WTC11 (cell line): Measurements from ENCODE around the gene BACE1-AS. TPM values are rescaled to one million over a fixed set of nuclear protein-coding genes. Genes with fewer than 3 reads are reported as not detected.

Source experiments
- ATAC-seq: fragments of 200-7000 bp; cut with Tn5 transposase; 2 replicates; pipeline ENCODE4 v1.10.0; 2021; ENCODE audit warnings: mild to moderate bottlenecking, moderate library complexity
- CTCF ChIA-PET: fragments of 300-600 bp; sonication (Branson Sonifier 250); formaldehyde crosslinking; loops from one replicate; lab custom pipeline; 2021; ENCODE audit warnings: antibody characterized with exemption; lab: Charles Lee
- POLR2A ChIA-PET: fragments of 350-600 bp; sonication (Branson Sonifier 250); formaldehyde crosslinking; loops from one replicate; lab custom pipeline; 2021; ENCODE audit warnings: antibody characterized with exemption; lab: Charles Lee
- DNase-seq: peaks from one replicate; pipeline ENCODE4 v3.0.0; 2021; ENCODE audit warnings: low spot score
- H3K27ac Mint-ChIP-seq: 2 replicates; pipeline ENCODE4 v1.8.0; 2021; ENCODE audit warnings: mixed read lengths
- H3K27me3 Mint-ChIP-seq: 2 replicates; pipeline ENCODE4 v1.8.0; 2021; ENCODE audit warnings: low read depth, mild to moderate bottlenecking, moderate library complexity, mixed read lengths
- H3K36me3 Mint-ChIP-seq: 2 replicates; pipeline ENCODE4 v1.8.0; 2021; ENCODE audit warnings: mixed read lengths
- H3K4me1 Mint-ChIP-seq: 2 replicates; pipeline ENCODE4 v1.8.0; 2022; ENCODE audit warnings: mixed read lengths
- H3K4me3 Mint-ChIP-seq: 2 replicates; pipeline ENCODE4 v1.8.0; 2021; ENCODE audit warnings: mild to moderate bottlenecking, moderate library complexity, mixed read lengths
- H3K9me3 Mint-ChIP-seq: 2 replicates; pipeline ENCODE4 v1.8.0; 2021; ENCODE audit warnings: mixed read lengths
- ATF1 ChIP-seq: sonication (generic); formaldehyde crosslinking; IDR thresholded peaks from 2 replicates; pipeline ENCODE4 v1.8.1; 2023; ENCODE audit warnings: mild to moderate bottlenecking, moderate library complexity, missing genetic modification reagents
- CREB1 ChIP-seq: sonication (generic); formaldehyde crosslinking; IDR thresholded peaks from 2 replicates; pipeline ENCODE4 v1.8.0; 2023; ENCODE audit warnings: mild to moderate bottlenecking, missing genetic modification reagents
- CREM ChIP-seq: sonication (generic); formaldehyde crosslinking; IDR thresholded peaks from 2 replicates; pipeline ENCODE4 v1.8.1; 2022; ENCODE audit warnings: mild to moderate bottlenecking, missing genetic modification reagents, moderate library complexity
- ETV6 ChIP-seq: sonication (generic); formaldehyde crosslinking; IDR thresholded peaks from 2 replicates; pipeline ENCODE4 v1.8.1; 2022; ENCODE audit warnings: mild to moderate bottlenecking, missing genetic modification reagents
- FOXJ3 ChIP-seq: sonication (generic); formaldehyde crosslinking; IDR thresholded peaks from 2 replicates; pipeline ENCODE4 v1.9.0; 2021; ENCODE audit warnings: missing genetic modification reagents, mild to moderate bottlenecking, borderline replicate concordance
- FOXK1 ChIP-seq: sonication (generic); formaldehyde crosslinking; IDR thresholded peaks from 2 replicates; pipeline ENCODE4 v1.8.0; 2022; ENCODE audit warnings: mild to moderate bottlenecking, moderate library complexity, missing genetic modification reagents
- GABPB1 ChIP-seq: sonication (generic); formaldehyde crosslinking; IDR thresholded peaks from 2 replicates; pipeline ENCODE4 v1.8.1; 2023; ENCODE audit warnings: mild to moderate bottlenecking, missing genetic modification reagents
- GTF2I ChIP-seq: fragments of 250-450 bp; sonication (Bioruptor Pico); conservative IDR thresholded peaks from 2 replicates; pipeline ENCODE4 v1.4.0; 2021; ENCODE audit warnings: mild to moderate bottlenecking
- JAZF1 ChIP-seq: fragments of 250-450 bp; sonication (Bioruptor Pico); IDR thresholded peaks from 2 replicates; pipeline ENCODE4 v1.9.0; 2021; ENCODE audit warnings: moderate library complexity, mild to moderate bottlenecking, inconsistent platforms
- MXD4 ChIP-seq: fragments of 250-450 bp; sonication (Bioruptor Pico); IDR thresholded peaks from 2 replicates; pipeline ENCODE4 v1.8.0; 2021; ENCODE audit warnings: mild to moderate bottlenecking, moderate library complexity, borderline replicate concordance
- NFATC4 ChIP-seq: fragments of 250-450 bp; sonication (Bioruptor Pico); IDR thresholded peaks from 2 replicates; pipeline ENCODE4 v1.9.0; 2021; ENCODE audit warnings: mild to moderate bottlenecking
- NFYB ChIP-seq: sonication (generic); formaldehyde crosslinking; conservative IDR thresholded peaks from 2 replicates; pipeline ENCODE4 v1.8.0; 2022; ENCODE audit warnings: low read depth, missing genetic modification reagents
- NR3C1 ChIP-seq: sonication (generic); formaldehyde crosslinking; conservative IDR thresholded peaks from 2 replicates; pipeline ENCODE4 v1.8.1; 2023; ENCODE audit warnings: low read depth, mild to moderate bottlenecking, missing genetic modification reagents
- OVOL2 ChIP-seq: fragments of 250-450 bp; sonication (Bioruptor Pico); IDR thresholded peaks from 2 replicates; pipeline ENCODE4 v1.9.0; 2021; ENCODE audit warnings: mild to moderate bottlenecking, borderline replicate concordance
- SMAD4 ChIP-seq: sonication (generic); formaldehyde crosslinking; IDR thresholded peaks from 2 replicates; pipeline ENCODE4 v1.8.0; 2022; ENCODE audit warnings: mild to moderate bottlenecking, missing genetic modification reagents
- TEAD4 ChIP-seq: sonication (generic); formaldehyde crosslinking; IDR thresholded peaks from 2 replicates; pipeline ENCODE4 v1.8.0; 2022; ENCODE audit warnings: mild to moderate bottlenecking, missing genetic modification reagents
- ZNF138 ChIP-seq: sonication (generic); formaldehyde crosslinking; conservative IDR thresholded peaks from 2 replicates; pipeline ENCODE4 v1.8.1; 2022; ENCODE audit warnings: mild to moderate bottlenecking, moderate library complexity, missing genetic modification reagents
- ZNF416 ChIP-seq: fragments of 250-450 bp; sonication (Bioruptor Pico); IDR thresholded peaks from 2 replicates; pipeline ENCODE4 v1.9.0; 2021; ENCODE audit warnings: mild to moderate bottlenecking, inconsistent platforms
- ZNF671 ChIP-seq: fragments of 250-450 bp; sonication (Bioruptor Pico); IDR thresholded peaks from 2 replicates; pipeline ENCODE4 v1.8.0; 2021; ENCODE audit warnings: mild to moderate bottlenecking
- total RNA-seq: library from RNA; stranded (reverse); gene quantifications from 3 replicates; pipeline ENCODE4 v1.2.3, GENCODE V29; 2021
- TF ChIP-seq, protein P1 (sequence below): sonication (generic); formaldehyde crosslinking; conservative IDR thresholded peaks from 2 replicates; pipeline ENCODE4 v1.8.1; 2022; ENCODE audit warnings: mild to moderate bottlenecking, missing genetic modification reagents
- TF ChIP-seq, protein P2 (sequence below): sonication (generic); formaldehyde crosslinking; IDR thresholded peaks from 2 replicates; pipeline ENCODE4 v1.8.0; 2022; ENCODE audit warnings: mild to moderate bottlenecking, missing genetic modification reagents
- TF ChIP-seq, protein P3 (sequence below): sonication (generic); formaldehyde crosslinking; IDR thresholded peaks from 2 replicates; pipeline ENCODE4 v1.8.1; 2022; ENCODE audit warnings: missing genetic modification reagents, borderline replicate concordance
- TF ChIP-seq, protein P4 (sequence below): sonication (generic); formaldehyde crosslinking; IDR thresholded peaks from 2 replicates; pipeline ENCODE4 v1.8.1; 2023; ENCODE audit warnings: mild to moderate bottlenecking, missing genetic modification reagents
- TF ChIP-seq, protein P5 (sequence below): sonication (generic); formaldehyde crosslinking; IDR thresholded peaks from 2 replicates; pipeline ENCODE4 v1.8.0; 2022; ENCODE audit warnings: mild to moderate bottlenecking, missing genetic modification reagents
- TF ChIP-seq, protein P6 (sequence below): fragments of 250-450 bp; sonication (Bioruptor Pico); IDR thresholded peaks from 2 replicates; pipeline ENCODE4 v1.9.0; 2021; ENCODE audit warnings: mild to moderate bottlenecking, borderline replicate concordance

BACE1-AS gene
- total RNA-seq, 1 experiment from 2014 or later = 13.8 TPM

DNA sequence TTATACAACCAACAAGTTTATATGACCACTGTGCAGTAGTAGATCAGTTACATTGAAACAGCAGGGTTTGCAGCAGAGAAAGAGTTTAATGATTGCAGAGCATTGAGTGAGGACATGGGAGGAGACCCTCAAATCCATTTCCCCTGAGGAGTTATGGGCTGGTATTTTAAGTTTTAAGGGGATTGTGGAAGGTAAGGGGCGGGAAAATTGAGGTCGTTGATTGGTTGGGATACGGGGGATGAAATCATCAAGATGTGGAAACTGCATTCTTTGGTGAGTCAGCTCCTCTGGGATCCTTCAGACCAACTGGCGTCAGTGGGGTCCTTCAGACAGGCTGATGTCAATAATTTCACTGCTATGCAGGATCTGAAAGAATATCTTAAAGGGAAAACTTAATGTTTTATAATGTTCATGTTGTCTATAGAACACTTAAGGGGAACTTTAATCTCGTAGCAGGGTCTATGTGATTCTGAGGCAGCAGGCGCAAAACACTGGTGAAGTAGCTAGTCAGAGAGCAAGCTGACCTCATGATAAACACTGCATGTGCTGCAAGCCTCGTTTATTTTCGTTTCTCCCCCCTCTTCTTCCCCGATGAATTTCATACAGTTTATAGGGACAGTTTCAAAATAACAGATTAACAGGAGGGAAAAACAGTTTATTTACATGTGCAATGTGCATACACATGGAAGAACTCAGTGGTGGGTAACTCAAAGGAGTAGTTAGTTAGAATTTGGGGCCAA lies 17.4 kb upstream of the BACE1-AS start:
- Mint-ChIP-seq H3K9me3 (no peaks in the 10 kb centered on the region), H3K36me3 (peaks cover 9% of the 10 kb centered on the region), H3K27me3 (peaks cover 2% of the 10 kb centered on the region; the same call in 1 of the 2 replicates), H3K27ac (0 out of 2 replicates have a peak overlapping the region, but pooled peaks have one; percentile 2), H3K4me3 (no peak overlapping the region), H3K4me1 (no peaks in the 10 kb centered on the region)
- TF ChIP-seq NR3C1 (no peak), SMAD4 (no peak), NFATC4 (CRISPR knock-in tag) (no peak), GTF2I (CRISPR knock-in tag) (no peak), ATF1 (CRISPR knock-in tag) (no peak), TEAD4 (CRISPR knock-in tag) (no peak), CREB1 (CRISPR knock-in tag) (no peak), GABPB1 (CRISPR knock-in tag) (no peak), ZNF671 (CRISPR knock-in tag) (no peak), OVOL2 (CRISPR knock-in tag) (no peak), MXD4 (CRISPR knock-in tag) (no peak), CREM (CRISPR knock-in tag) (no peak), JAZF1 (CRISPR knock-in tag) (no peak), ETV6 (CRISPR knock-in tag) (no peak), ZNF138 (no peak)
- TF ChIP-seq, protein P1, sequence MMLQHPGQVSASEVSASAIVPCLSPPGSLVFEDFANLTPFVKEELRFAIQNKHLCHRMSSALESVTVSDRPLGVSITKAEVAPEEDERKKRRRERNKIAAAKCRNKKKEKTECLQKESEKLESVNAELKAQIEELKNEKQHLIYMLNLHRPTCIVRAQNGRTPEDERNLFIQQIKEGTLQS = no peak
- TF ChIP-seq, protein P2, sequence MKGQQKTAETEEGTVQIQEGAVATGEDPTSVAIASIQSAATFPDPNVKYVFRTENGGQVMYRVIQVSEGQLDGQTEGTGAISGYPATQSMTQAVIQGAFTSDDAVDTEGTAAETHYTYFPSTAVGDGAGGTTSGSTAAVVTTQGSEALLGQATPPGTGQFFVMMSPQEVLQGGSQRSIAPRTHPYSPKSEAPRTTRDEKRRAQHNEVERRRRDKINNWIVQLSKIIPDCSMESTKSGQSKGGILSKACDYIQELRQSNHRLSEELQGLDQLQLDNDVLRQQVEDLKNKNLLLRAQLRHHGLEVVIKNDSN (CRISPR knock-in tag) = no peak
- ATAC-seq (peak; percentile 36), DNase-seq (no peak)
- ChIA-PET POLR2A (no interaction called here), CTCF (no interaction called here)

DNA sequence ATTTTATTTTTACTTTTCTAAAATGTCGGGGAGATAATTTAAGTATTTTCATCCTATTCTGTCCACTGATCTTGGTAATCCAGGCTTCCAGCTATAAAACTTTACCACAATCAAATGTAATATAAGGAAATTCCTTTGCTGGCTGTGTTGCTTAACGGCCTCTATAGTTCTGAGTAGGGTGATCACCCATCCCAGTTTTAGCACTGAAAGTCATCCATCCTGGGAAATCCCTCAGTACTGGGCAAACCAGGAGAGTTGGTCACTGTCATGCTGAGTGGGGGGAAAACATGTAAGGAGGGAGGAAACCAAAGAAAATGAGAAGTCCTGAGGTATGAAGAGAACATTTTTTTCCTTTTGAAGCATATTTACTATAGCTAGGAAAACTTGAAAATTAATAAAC lies 12.8 kb upstream of the BACE1-AS start:
- CTCF ChIA-PET = no interaction called here
- no peak for TF ChIP-seq NFATC4 (CRISPR knock-in tag)
- TF ChIP-seq, protein P3, sequence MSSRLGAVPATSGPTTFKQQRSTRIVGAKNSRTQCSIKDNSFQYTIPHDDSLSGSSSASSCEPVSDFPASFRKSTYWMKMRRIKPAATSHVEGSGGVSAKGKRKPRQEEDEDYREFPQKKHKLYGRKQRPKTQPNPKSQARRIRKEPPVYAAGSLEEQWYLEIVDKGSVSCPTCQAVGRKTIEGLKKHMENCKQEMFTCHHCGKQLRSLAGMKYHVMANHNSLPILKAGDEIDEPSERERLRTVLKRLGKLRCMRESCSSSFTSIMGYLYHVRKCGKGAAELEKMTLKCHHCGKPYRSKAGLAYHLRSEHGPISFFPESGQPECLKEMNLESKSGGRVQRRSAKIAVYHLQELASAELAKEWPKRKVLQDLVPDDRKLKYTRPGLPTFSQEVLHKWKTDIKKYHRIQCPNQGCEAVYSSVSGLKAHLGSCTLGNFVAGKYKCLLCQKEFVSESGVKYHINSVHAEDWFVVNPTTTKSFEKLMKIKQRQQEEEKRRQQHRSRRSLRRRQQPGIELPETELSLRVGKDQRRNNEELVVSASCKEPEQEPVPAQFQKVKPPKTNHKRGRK (CRISPR knock-in tag) = no peak
- no peak for TF ChIP-seq NR3C1
- TF ChIP-seq, protein P4, sequence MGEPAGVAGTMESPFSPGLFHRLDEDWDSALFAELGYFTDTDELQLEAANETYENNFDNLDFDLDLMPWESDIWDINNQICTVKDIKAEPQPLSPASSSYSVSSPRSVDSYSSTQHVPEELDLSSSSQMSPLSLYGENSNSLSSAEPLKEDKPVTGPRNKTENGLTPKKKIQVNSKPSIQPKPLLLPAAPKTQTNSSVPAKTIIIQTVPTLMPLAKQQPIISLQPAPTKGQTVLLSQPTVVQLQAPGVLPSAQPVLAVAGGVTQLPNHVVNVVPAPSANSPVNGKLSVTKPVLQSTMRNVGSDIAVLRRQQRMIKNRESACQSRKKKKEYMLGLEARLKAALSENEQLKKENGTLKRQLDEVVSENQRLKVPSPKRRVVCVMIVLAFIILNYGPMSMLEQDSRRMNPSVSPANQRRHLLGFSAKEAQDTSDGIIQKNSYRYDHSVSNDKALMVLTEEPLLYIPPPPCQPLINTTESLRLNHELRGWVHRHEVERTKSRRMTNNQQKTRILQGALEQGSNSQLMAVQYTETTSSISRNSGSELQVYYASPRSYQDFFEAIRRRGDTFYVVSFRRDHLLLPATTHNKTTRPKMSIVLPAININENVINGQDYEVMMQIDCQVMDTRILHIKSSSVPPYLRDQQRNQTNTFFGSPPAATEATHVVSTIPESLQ = no peak
- TF ChIP-seq FOXK1 = no peak
- no peak for TF ChIP-seq MXD4 (CRISPR knock-in tag)
- no peak for TF ChIP-seq JAZF1 (CRISPR knock-in tag)
- TF ChIP-seq ZNF416 (CRISPR knock-in tag) = no peak
- no peak for TF ChIP-seq FOXJ3
- TF ChIP-seq, protein P5, sequence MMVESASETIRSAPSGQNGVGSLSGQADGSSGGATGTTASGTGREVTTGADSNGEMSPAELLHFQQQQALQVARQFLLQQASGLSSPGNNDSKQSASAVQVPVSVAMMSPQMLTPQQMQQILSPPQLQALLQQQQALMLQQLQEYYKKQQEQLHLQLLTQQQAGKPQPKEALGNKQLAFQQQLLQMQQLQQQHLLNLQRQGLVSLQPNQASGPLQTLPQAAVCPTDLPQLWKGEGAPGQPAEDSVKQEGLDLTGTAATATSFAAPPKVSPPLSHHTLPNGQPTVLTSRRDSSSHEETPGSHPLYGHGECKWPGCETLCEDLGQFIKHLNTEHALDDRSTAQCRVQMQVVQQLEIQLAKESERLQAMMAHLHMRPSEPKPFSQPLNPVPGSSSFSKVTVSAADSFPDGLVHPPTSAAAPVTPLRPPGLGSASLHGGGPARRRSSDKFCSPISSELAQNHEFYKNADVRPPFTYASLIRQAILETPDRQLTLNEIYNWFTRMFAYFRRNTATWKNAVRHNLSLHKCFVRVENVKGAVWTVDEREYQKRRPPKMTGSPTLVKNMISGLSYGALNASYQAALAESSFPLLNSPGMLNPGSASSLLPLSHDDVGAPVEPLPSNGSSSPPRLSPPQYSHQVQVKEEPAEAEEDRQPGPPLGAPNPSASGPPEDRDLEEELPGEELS = no peak
- TF ChIP-seq, protein P6, sequence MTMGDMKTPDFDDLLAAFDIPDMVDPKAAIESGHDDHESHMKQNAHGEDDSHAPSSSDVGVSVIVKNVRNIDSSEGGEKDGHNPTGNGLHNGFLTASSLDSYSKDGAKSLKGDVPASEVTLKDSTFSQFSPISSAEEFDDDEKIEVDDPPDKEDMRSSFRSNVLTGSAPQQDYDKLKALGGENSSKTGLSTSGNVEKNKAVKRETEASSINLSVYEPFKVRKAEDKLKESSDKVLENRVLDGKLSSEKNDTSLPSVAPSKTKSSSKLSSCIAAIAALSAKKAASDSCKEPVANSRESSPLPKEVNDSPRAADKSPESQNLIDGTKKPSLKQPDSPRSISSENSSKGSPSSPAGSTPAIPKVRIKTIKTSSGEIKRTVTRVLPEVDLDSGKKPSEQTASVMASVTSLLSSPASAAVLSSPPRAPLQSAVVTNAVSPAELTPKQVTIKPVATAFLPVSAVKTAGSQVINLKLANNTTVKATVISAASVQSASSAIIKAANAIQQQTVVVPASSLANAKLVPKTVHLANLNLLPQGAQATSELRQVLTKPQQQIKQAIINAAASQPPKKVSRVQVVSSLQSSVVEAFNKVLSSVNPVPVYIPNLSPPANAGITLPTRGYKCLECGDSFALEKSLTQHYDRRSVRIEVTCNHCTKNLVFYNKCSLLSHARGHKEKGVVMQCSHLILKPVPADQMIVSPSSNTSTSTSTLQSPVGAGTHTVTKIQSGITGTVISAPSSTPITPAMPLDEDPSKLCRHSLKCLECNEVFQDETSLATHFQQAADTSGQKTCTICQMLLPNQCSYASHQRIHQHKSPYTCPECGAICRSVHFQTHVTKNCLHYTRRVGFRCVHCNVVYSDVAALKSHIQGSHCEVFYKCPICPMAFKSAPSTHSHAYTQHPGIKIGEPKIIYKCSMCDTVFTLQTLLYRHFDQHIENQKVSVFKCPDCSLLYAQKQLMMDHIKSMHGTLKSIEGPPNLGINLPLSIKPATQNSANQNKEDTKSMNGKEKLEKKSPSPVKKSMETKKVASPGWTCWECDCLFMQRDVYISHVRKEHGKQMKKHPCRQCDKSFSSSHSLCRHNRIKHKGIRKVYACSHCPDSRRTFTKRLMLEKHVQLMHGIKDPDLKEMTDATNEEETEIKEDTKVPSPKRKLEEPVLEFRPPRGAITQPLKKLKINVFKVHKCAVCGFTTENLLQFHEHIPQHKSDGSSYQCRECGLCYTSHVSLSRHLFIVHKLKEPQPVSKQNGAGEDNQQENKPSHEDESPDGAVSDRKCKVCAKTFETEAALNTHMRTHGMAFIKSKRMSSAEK = no peak
- TF ChIP-seq NFYB (CRISPR knock-in tag) = no peak
- POLR2A ChIA-PET = no interaction called here
- no peak for ATAC-seq
- Mint-ChIP-seq H3K4me1 (no peaks in the 10 kb centered on the region), H3K4me3 (no peak overlapping the region), H3K36me3 (peaks cover 42% of the 10 kb centered on the region), H3K9me3 (no peaks in the 10 kb centered on the region), H3K27me3 (no peaks in the 10 kb centered on the region), H3K27ac (no peak overlapping the region)
- no peak for DNase-seq
